Effector memory CD8-positive, alpha-beta T cell (primary cell): ENCODE results near the gene HARBI1.
A peak's percentile ranks its signal among the peaks of the same experiment; 100 is the strongest.
"Not testable (repeated sequence)": the region's sequence is repeated elsewhere in the genome, so short reads cannot be mapped to it uniquely, and the experiment has no call there.

ENCODE experiments used
- ATAC-seq: fragments of 150-1000 bp; cut with Tn5 transposase; replicated peaks from 2 replicates; pipeline ENCODE4 v1.10.0; 2021; ENCODE audit warnings: mild to moderate bottlenecking, moderate library complexity
- DNase-seq, 3 experiments: peaks; one replicate each; pipeline ENCODE4 v3.0.0; 2021
- H3K27ac Mint-ChIP-seq, 2 donors: one replicate each; pipeline ENCODE4 v1.8.0; 2022; ENCODE audit warnings: mild to moderate bottlenecking in 2 of 2, mixed read lengths in 2 of 2, moderate library complexity in 2 of 2
- H3K27me3 Mint-ChIP-seq, 2 donors: one replicate each; pipeline ENCODE4 v1.8.0; 2022; ENCODE audit warnings: mixed read lengths in 2 of 2
- H3K36me3 Mint-ChIP-seq: one replicate; pipeline ENCODE4 v1.8.0; 2022; ENCODE audit warnings: mild to moderate bottlenecking, moderate library complexity, mixed read lengths; ENCODE audit not compliant: insufficient read depth
- H3K4me1 Mint-ChIP-seq, 2 donors: one replicate each; pipeline ENCODE4 v1.8.0; 2022; ENCODE audit warnings: low read depth in 2 of 2, mixed read lengths in 2 of 2
- H3K4me3 Mint-ChIP-seq, 2 donors: one replicate each; pipeline ENCODE4 v1.8.0; 2022; ENCODE audit warnings: mild to moderate bottlenecking in 2 of 2, mixed read lengths in 2 of 2, moderate library complexity in 2 of 2
- H3K9me3 Mint-ChIP-seq, 2 donors: one replicate each; pipeline ENCODE4 v1.8.0; 2022; ENCODE audit warnings: mixed read lengths in 2 of 2

HARBI1 gene

DNA sequence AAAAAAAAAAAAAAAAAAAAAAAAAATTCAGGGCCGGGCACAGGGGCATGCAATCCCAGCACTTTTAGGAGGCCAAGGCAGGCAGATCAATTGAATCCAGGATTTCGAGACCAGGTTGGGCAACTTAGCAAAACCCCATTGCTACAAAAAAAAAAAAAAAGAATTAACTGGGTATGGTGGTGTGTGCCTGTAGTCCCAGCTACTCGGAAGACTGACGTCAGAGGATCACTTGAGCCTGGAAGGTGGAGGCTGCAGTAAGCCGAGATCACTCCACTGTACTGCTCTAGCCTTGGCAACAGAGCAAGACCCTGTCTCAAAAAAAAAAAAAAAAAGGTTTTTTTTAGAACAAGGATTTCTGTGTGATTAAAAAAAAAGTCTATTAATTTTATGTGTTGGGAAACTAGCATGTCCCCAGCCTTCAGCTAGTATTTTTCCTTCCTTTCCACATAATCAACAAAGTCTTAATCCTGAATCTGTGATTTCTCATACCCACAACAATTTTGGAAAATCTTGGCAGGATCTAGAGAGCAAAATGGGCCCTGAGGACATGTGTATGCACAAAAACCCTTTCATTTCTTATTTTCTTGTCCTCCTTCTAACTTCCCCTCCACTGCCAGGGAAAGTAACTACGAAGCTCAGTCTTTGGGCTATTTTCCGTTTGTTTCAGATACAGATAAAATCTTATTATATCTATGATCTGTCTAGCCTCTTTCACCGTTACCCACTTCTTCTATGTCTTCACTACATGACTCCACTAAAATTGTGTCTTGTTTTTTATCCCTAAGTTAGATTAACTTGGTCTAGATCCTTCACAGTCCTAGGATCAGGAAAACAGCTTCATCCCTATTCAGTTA, 17.5 kb downstream of the HARBI1 start:
- DNase-seq (no peak), ATAC-seq (no peak)
- H3K9me3 Mint-ChIP-seq, result no peaks in the 10 kb centered on the region
- no peak overlapping the region for H3K4me3 Mint-ChIP-seq
- no peaks in the 10 kb centered on the region for H3K27me3 Mint-ChIP-seq
- no peak overlapping the region for H3K27ac Mint-ChIP-seq
- no peaks in the 10 kb centered on the region for H3K4me1 Mint-ChIP-seq
- no peaks in the 10 kb centered on the region for H3K36me3 Mint-ChIP-seq

DNA sequence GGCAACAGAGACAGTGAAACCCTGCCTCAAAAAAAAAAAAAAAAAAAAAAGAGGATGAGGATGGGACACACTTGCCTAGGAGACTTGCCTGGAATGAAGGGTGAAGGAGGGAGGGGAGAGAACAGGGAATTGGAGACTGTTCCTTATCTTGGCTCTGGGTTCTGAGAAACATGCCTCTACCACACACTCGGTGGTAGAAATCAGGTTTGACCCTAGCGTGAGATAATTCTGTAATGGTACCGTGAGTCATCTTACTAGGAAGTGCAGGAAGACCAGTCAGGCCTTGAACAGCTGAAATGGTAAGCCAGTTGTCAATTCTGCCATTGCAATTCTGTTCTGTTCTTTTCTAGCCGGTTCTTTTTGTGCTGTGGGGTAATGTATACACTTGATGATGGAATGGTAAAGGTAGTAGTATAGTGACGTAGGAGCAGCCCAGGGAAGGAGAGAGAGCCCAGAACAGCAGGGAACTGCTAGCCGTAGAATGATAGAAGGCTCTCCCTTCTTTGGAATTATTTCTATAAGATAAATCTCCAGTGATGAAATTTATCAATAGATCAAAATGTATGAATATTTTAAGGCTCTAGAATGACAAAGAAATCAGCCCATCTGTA, 19.3 kb downstream of the HARBI1 start:
- Mint-ChIP-seq H3K9me3 (no peaks in the 10 kb centered on the region), H3K4me3 (no peak overlapping the region), H3K27ac (no peak overlapping the region), H3K4me1 (peaks cover 10 to 12% of the 10 kb centered on the region in 2 donors), H3K36me3 (peaks cover 10% of the 10 kb centered on the region), H3K27me3 (no peaks in the 10 kb centered on the region)
- DNase-seq (no peak), ATAC-seq (no peak)

DNA sequence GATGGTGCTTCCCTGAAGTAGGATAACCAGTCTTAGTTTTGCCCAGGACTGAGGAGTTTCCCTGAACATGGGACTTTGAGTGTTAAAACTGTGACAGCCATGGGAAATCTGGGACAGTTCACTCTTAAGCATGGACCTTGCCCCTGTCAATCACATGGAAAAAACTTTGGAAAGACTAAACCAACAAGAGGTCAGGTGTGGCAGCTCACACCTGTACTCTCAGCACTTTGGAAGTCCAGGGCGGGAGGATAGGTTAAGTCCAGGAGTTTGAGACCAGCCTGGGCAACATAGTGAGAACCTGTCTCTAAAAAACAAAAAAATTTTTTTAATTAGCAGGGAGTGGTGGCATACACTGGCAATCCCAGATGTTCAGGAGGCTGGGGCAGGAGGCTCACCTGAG, 19.9 kb downstream of the HARBI1 start:
- Mint-ChIP-seq H3K4me1 (peaks cover 15 to 18% of the 10 kb centered on the region in 2 donors), H3K27ac (no peak overlapping the region), H3K4me3 (no peak overlapping the region), H3K9me3 (no peaks in the 10 kb centered on the region), H3K36me3 (peaks cover 10% of the 10 kb centered on the region), H3K27me3 (no peaks in the 10 kb centered on the region)
- ATAC-seq (no peak), DNase-seq (no peak)

DNA sequence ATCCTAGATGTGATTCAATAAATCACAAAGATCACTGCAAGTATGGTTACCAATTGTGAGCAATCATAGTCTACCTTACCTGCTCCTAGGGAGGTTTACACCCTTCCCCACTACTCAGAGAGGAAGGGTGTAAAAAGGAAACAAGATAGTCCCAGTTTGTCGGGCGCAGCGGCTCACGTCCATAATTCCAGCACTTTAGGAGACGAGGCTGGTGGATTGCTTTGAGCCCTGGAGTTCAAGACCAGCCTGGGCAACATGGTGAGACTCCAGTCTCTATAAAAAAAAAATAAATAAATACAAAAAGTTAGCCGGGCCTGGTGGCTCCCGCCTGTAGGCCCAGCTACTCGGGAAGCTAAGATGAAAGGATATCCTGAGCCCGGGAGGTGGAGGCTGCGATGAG, 22.2 kb downstream of the HARBI1 start:
- peaks cover 10% of the 10 kb centered on the region for H3K36me3 Mint-ChIP-seq
- H3K27me3 Mint-ChIP-seq, result no peaks in the 10 kb centered on the region
- H3K9me3 Mint-ChIP-seq, result no peaks in the 10 kb centered on the region
- DNase-seq (no peak), ATAC-seq (no peak)
- no peak overlapping the region for H3K27ac Mint-ChIP-seq
- H3K4me3 Mint-ChIP-seq, result peak overlapping the region; percentile 83 to 96
- peaks cover 22 to 28% of the 10 kb centered on the region in 2 donors for H3K4me1 Mint-ChIP-seq

DNA sequence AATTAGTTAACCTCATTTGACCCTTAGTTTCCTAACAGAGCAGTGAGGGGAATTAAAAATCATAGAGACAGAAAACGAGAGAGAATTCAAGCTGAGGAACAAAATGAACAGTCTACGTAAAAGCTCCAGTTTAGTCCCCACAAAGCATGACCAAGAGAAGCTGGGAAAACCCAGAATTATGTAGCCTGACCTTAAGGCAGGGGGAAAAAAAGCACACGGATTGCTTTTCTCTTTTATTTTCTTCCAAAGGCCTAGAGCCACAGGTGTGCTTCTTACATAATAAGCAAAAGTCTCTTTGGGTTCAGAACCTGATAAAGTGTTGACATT, 22.7 kb downstream of the HARBI1 start:
- H3K36me3 Mint-ChIP-seq, result peaks cover 10% of the 10 kb centered on the region
- ATAC-seq, result no peak
- H3K9me3 Mint-ChIP-seq, result no peaks in the 10 kb centered on the region
- H3K27ac Mint-ChIP-seq, result peak overlapping the region; percentile 81 to 93
- no peaks in the 10 kb centered on the region for H3K27me3 Mint-ChIP-seq
- DNase-seq, result no peak
- peaks cover 24 to 29% of the 10 kb centered on the region in 2 donors for H3K4me1 Mint-ChIP-seq
- peak overlapping the region; percentile 83 to 96 for H3K4me3 Mint-ChIP-seq

DNA sequence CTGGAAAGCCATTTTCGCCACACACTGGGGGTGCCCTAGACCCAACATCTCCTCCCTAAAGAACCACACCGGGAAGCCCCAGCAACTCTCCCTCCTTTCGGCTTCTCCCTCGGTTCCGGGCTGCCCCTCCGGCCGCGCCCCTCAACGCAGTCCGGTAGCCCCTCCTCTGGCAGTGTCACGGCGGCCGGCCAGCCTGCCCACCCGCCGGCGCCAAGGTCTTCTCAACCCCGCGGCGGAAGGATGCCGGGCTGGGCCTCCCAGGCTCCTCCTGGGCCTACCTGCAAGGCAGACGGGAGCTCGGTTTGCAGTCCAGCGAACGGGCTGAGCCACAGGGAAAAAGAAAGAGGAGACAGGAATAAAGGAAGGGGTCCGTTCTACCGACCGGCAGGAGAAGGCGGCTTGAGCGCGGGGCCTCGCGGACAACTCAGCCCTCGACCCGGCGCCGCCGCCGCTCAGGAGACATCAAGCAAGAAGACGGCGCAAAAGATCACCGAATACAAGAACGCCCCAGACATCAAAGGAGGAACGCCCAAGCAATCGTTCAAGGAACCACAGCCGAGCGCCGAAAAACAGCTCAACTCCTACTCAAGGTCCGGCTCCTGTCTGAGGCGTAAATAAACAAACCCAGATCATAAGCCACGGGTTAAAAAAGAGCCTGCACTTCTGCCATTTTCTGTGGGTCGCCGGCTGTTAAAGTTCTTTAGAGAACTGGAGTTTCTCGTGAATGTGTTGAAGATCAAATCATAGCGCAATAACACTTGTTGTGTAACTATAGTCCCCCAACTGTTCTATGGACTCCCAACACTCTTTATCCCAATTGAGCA, 23.3 kb downstream of the HARBI1 start, which contains the start of gene AMBRA1:
Gene AMBRA1 (minus strand): TSS at position 474 of the 824 bp plus-strand sequence. CDS start 45,643 bp downstream, outside the sequence.
- H3K4me1 Mint-ChIP-seq, result peaks cover 29 to 35% of the 10 kb centered on the region in 2 donors
- H3K27me3 Mint-ChIP-seq, result no peaks in the 10 kb centered on the region
- peak; percentile 73 to 91 (median 75) for DNase-seq
- peak; percentile 94 for ATAC-seq
- H3K27ac Mint-ChIP-seq, result peak within 1 kb of the TSS; percentile 81 to 93
- peak within 1 kb of the TSS; percentile 83 to 96 for H3K4me3 Mint-ChIP-seq
- H3K9me3 Mint-ChIP-seq, result no peaks in the 10 kb centered on the region
- peaks cover 10% of the 10 kb centered on the region for H3K36me3 Mint-ChIP-seq

DNA sequence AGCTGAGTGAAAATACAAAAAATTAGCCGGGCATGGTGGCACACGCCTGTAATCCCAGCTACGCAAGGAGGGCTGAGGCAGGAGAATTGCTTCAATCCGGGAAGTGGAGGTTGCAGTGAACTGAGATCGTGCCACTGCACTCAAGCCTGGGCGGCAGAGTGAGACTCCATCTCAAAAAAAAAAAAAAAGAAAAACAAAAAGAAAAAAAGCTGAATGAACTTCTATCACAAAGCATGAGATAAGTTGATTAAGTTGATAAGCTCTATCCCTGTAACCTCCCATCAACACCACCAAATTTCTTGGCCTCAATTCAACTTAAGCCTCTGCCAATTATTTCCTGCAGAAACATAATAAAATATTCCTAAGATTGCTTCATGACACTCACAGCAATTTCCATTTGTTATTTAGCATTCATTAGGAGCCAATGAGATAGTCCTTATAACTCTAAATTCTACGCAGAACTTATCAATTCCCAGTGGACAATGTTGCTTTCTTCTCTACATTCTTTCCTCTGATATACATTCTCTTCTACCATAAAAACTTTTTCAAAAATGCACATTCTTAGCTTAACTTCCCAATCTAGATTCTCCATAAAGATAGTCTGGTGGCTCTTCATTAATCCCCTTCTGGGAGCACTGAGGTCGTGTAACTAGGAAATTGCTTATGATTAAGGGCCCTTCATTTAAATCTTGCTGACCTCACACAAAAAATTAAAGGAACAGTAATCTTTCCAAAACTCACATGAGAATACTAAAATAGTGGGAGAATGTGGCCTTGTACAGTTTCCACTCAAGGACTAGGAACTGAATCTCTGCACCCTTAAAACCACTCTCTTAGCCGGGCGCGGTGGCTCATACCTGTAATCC, 26.1 kb downstream of the HARBI1 start:
- Mint-ChIP-seq H3K27me3 (no peaks in the 10 kb centered on the region), H3K4me1 (peaks cover 34 to 42% of the 10 kb centered on the region in 2 donors), H3K27ac (peak overlapping the region; percentile 4 to 17), H3K4me3 (peak overlapping the region; percentile 41 to 59), H3K36me3 (peaks cover 18% of the 10 kb centered on the region), H3K9me3 (no peaks in the 10 kb centered on the region)
- ATAC-seq (no peak), DNase-seq (no peak)

DNA sequence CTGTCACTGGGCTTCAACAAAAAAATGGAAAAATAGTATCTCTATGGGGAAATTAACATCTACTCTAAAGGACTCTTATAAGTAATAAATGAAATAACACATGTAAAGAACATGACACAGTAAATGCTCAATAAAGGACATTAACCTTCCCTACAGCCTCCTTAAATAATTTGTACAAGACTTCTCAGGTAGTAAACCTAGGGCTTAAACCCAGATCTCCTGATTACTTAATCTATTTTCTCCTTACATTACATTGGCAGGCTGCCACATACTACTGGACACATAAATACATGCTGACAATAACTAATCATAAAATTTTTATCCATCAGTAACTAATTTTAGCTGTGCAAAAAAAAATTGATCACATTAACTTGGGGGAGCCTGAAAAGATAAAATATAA, 28.1 kb downstream of the HARBI1 start:
- H3K4me3 Mint-ChIP-seq, result no peak overlapping the region
- peak overlapping the region; percentile 20 to 21 for H3K27ac Mint-ChIP-seq
- ATAC-seq, result no peak
- no peaks in the 10 kb centered on the region for H3K9me3 Mint-ChIP-seq
- DNase-seq, result no peak
- H3K36me3 Mint-ChIP-seq, result peaks cover 20% of the 10 kb centered on the region
- H3K4me1 Mint-ChIP-seq, result peaks cover 30 to 37% of the 10 kb centered on the region in 2 donors
- no peaks in the 10 kb centered on the region for H3K27me3 Mint-ChIP-seq

DNA sequence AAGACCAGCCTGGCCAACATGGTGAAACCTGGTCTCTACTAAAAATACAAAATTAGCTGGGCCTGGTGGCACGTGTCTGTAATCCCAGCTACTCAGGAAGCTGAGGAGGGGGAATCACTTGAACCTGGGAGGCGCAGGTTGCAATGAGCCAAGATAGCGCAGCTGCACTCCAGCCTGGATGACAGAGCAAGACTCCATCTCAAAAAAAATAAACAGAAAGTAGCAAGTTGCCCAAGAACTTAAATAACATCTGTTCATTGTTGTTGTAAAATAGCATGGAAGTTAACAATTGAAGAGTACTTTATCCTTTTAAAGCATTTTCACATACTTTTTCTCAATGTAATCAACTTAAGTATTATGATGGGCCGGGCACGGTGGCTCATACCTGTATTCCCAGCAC, 28.9 kb downstream of the HARBI1 start:
- Mint-ChIP-seq H3K9me3 (no peaks in the 10 kb centered on the region), H3K27ac (peak overlapping the region in 1 of 2 donors; percentile 0), H3K4me1 (peaks cover 28 to 34% of the 10 kb centered on the region in 2 donors), H3K36me3 (peaks cover 14% of the 10 kb centered on the region), H3K4me3 (no peak overlapping the region), H3K27me3 (no peaks in the 10 kb centered on the region)
- DNase-seq (no peak), ATAC-seq (no peak)

DNA sequence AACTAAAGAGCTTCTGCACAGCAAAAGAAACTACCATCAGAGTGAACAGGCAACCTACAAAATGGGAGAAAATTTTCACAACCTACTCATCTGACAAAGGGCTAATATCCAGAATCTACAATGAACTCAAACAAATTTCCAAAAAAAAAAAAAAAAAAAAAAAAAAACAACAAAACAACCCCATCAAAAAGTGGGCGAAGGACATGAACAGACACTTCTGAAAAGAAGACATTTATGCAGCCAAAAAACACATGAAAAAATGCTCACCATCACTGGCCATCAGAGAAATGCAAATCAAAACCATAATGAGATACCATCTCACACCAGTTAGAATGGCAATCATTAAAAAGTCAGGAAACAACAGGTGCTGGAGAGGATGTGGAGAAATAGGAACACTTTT, 33.5 kb downstream of the HARBI1 start:
- not testable (repeated sequence) for H3K27ac Mint-ChIP-seq, H3K27me3 Mint-ChIP-seq, ATAC-seq, H3K9me3 Mint-ChIP-seq, H3K4me3 Mint-ChIP-seq, DNase-seq
- peaks cover 18 to 31% of the 10 kb centered on the region in 2 donors for H3K4me1 Mint-ChIP-seq
- H3K36me3 Mint-ChIP-seq, result peaks cover 12% of the 10 kb centered on the region

DNA sequence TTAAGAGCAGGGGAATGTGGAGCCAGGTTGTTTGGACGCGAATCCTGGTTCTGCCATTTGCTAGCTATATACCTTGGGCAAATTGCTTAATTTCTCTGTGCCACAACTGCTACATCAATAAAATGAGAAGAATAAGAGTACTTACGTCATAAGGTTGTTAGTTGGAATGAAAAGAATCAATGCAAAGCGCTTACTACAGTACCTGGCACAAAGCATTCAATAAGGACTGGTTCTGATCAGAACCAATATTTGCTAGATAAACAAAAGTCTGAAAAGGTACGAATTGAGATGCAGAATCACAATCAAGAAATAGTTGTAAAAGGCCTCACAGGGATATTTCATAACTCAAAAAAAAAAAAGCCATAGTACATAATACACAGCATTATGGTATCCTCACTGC, 34.4 kb downstream of the HARBI1 start:
- no peak for DNase-seq
- H3K27ac Mint-ChIP-seq, result peak overlapping the region in 1 of 2 donors; percentile 4
- H3K4me1 Mint-ChIP-seq, result peaks cover 14 to 26% of the 10 kb centered on the region in 2 donors
- peaks cover 13% of the 10 kb centered on the region for H3K36me3 Mint-ChIP-seq
- ATAC-seq, result no peak
- no peaks in the 10 kb centered on the region for H3K9me3 Mint-ChIP-seq
- H3K27me3 Mint-ChIP-seq, result no peaks in the 10 kb centered on the region
- H3K4me3 Mint-ChIP-seq, result no peak overlapping the region

DNA sequence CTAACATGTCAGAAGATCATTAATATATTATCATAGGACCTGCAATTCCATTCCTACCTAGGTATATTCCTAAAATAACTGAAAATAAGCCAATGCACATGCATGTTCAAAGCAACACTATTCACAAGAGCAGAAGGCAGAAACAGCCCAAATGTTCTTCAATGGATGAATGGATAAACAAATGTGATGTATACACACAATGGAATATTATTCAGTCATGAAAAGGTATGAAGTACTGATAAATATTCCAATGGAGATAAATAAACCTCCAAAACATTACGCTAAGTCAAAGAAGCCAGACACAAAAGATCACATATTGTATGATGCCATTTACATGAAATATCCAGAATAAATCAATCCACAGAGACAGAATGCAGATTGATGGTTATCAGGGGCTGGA, 40.0 kb downstream of the HARBI1 start:
- Mint-ChIP-seq H3K27ac (no peak overlapping the region), H3K4me3 (no peak overlapping the region), H3K9me3 (no peaks in the 10 kb centered on the region), H3K27me3 (no peaks in the 10 kb centered on the region), H3K36me3 (peaks cover 6% of the 10 kb centered on the region), H3K4me1 (peaks cover 21 to 40% of the 10 kb centered on the region in 2 donors)
- ATAC-seq (no peak), DNase-seq (no peak)

DNA sequence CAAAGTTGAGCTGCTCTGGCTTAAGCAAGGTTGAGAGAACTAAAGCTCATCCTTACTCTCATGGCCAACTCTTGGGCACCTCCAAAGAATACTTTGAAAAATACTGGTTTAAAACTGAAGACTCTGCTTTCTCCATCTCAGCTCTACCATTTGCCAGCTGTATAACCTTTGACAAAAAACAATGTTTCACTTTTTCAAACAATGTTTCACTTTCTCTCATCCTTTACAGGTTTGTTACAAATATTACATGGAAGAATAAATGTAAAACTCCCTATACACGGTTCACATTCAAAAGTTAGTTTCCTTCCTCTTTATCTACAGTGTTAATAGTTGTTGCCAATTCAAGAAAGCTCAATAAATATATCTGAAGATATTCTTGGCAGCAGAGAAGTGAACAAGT, 42.4 kb downstream of the HARBI1 start:
- Mint-ChIP-seq H3K27ac (no peak overlapping the region), H3K27me3 (no peaks in the 10 kb centered on the region), H3K4me3 (no peak overlapping the region), H3K36me3 (peaks cover 6% of the 10 kb centered on the region), H3K9me3 (no peaks in the 10 kb centered on the region), H3K4me1 (peaks cover 24 to 35% of the 10 kb centered on the region in 2 donors)
- DNase-seq (no peak), ATAC-seq (no peak)
